Thyroid gland (tissue), 4 donors: Measurements from ENCODE around the gene F10.

ENCODE experiments used
- CTCF ChIP-seq, 6 experiments: fragments of 200-600 bp in 3 of 6; fragments of 450-650 bp in 3 of 6; sonication (generic) in 3 of 6; IDR thresholded peaks; one replicate each; pipeline ENCODE4 v1.5.1; 2016 to 2019; ENCODE audit warnings: antibody characterized with exemption in 6 of 6, mild to moderate bottlenecking in 2 of 6, inconsistent platforms in 1 of 6, moderate library complexity in 1 of 6
- POLR2A ChIP-seq, 2 donors: fragments of 450-650 bp; IDR thresholded peaks; one replicate each; pipeline ENCODE4 v1.6.1; 2017; ENCODE audit warnings: antibody characterized with exemption in 2 of 2, mild to moderate bottlenecking in 2 of 2, moderate library complexity in 1 of 2

- TF ChIP-seq POLR2A (IDR thresholded peaks at IDR 0.05) (no peak), CTCF (IDR thresholded peaks at IDR 0.05) (no peak)
Measured at GRCh38 chr13:113119822-113120189, 2.8 kb upstream of the F10 start.
